PC-9 (cell line): Measurements from ENCODE around the gene PDIA5. TPM values are rescaled to one million over a fixed set of nuclear protein-coding genes. Genes with fewer than 3 reads are reported as not detected.

Source experiments
- microRNA-seq: library from miRNA; unstranded; fragments of <30 nt; microRNA quantifications from one replicate; pipeline ENCODE4 v1.2.0, GENCODE V29; 2021; ENCODE audit warnings: borderline number of aligned reads, borderline replicate concordance
- total RNA-seq: library from RNA; stranded (reverse); gene quantifications from 2 replicates; pipeline ENCODE4 v1.2.3, GENCODE V29; 2021

Gene PDIA5
- total RNA-seq, 1 experiment from 2014 or later: 31.7 TPM

Small RNAs within 50 kb of the gene (microRNA-seq; reads per million reads assigned to microRNA genes)
- gene MIR7110: not detected

Other genes starting within 250 kb of the PDIA5 start
- not detected in 2 replicates for gene SEMA5B, start 39.3 kb upstream of the PDIA5 start, total RNA-seq
- gene SEC22A, start 134.9 kb downstream of the PDIA5 start, total RNA-seq: 13.2 and 20.2 TPM in 2 replicates